Activated naive CD4-positive, alpha-beta T cell (primary cell): ENCODE results near the gene KRTAP5-10.
"Not testable (repeated sequence)": the region's sequence is repeated elsewhere in the genome, so short reads cannot be mapped to it uniquely, and the experiment has no call there.

Experiments
- DNase-seq, 4 experiments: peaks; one replicate each; lab custom pipeline; 2025; lab: John Stamatoyannopoulos, UW

KRTAP5-10 gene

GRCh38 chr11:71611218-71611910 is 46.0 kb downstream of the KRTAP5-10 start:
- DNase-seq, result not testable (repeated sequence)

- not testable (repeated sequence) for DNase-seq
Observed at GRCh38 chr11:71613931-71614330, 48.6 kb downstream of the KRTAP5-10 start.

- DNase-seq, result not testable (repeated sequence)
Observed at GRCh38 chr11:71614366-71614917, 49.1 kb downstream of the KRTAP5-10 start.

GRCh38 chr11:71615003-71615402 is 49.6 kb downstream of the KRTAP5-10 start:
- DNase-seq, result not testable (repeated sequence)
